ENCODE data around the gene NEK10. TPM values are rescaled to one million over a fixed set of nuclear protein-coding genes. Genes with fewer than 3 reads are reported as not detected.

NEK10 gene
- total and polyA plus RNA-seq, 2 donors (not counting 1 experiment from before 2014, with no cell fraction given), result 0.49 to 0.55 TPM

GRCh38 chr3:27171113-27171512, 198.1 kb downstream of the NEK10 start:
- DNase-seq (peak; percentile 7), ATAC-seq (ENCODE audit: low read depth) (peak; percentile 21)
- H4K20me1 ChIP-seq (ENCODE audit: control insufficient read depth, insufficient read depth, low read length, poor library complexity, severe bottlenecking), result no peaks in the 10 kb centered on the region
- Mint-ChIP-seq H3K27ac (no peak overlapping the region), H3K4me1 (peaks cover 6% of the 10 kb centered on the region), H3K9me3 (ENCODE audit: insufficient read depth) (no peaks in the 10 kb centered on the region), H3K4me3 (no peak overlapping the region), H3K27me3 (no peaks in the 10 kb centered on the region)
- H3K79me2 ChIP-seq (ENCODE audit: control insufficient read depth, insufficient read depth, low read length), result no peaks in the 10 kb centered on the region
- intact Hi-C loops (cut with micrococcal nuclease), result no loop called here
- H2AFZ ChIP-seq (ENCODE audit: insufficient read depth, low read depth, low read length, poor library complexity, severe bottlenecking), result no peak overlapping the region
- H3K27ac ChIP-seq (ENCODE audit: low read length in 2 of 2), result no peak overlapping the region
- H3K4me2 ChIP-seq (replicated peaks; ENCODE audit: low read depth, low read length, poor library complexity, severe bottlenecking), result no peak overlapping the region
- no peaks in the 10 kb centered on the region for H3K27me3 ChIP-seq (replicated peaks in 1 of 4; ENCODE audit: control extremely low read depth in 1 of 4, control insufficient read depth in 3 of 4, insufficient read depth in 4 of 4, low read length in 3 of 4)
- TF ChIP-seq CTCF (IDR thresholded peaks at IDR 0.05), result no peak
- no peak overlapping the region for H3K9ac ChIP-seq (ENCODE audit: low read length)
- H3K4me3 ChIP-seq (ENCODE audit: control extremely low read depth in 1 of 5, extremely low read depth in 1 of 5, insufficient read depth in 1 of 5, low read depth in 2 of 5, low read length in 4 of 5), result no peak overlapping the region
- ChIA-PET POLR2A (no interaction called here), CTCF (no interaction called here)
- H3K36me3 ChIP-seq (replicated peaks in 1 of 2; ENCODE audit: control extremely low read depth in 1 of 2, control insufficient read depth in 1 of 2, extremely low read depth in 1 of 2, insufficient read depth in 2 of 2, low read length in 1 of 2), result no peaks in the 10 kb centered on the region
- no peaks in the 10 kb centered on the region for H3K9me3 ChIP-seq (ENCODE audit: control extremely low read depth in 1 of 3, control insufficient read depth in 2 of 3, insufficient read depth in 1 of 3, low read length in 2 of 3)
- WGBS (ENCODE audit: insufficient coverage), result 80% methylated on average over 1 of the region's 2 CpGs
- no peaks in the 10 kb centered on the region for H3K4me1 ChIP-seq (ENCODE audit: control insufficient read depth in 2 of 2, insufficient read depth in 2 of 2, low read length in 2 of 2)

- TF ChIP-seq EZH2 (IDR thresholded peaks at IDR 0.05; ENCODE audit: borderline replicate concordance, insufficient read depth, low read depth, low read length, poor library complexity, severe bottlenecking) (no peak), CTCF (IDR thresholded peaks at IDR 0.05) (no peak)
- Histone ChIP-seq H3K27me3 (replicated peaks in 1 of 4; ENCODE audit: control extremely low read depth in 1 of 4, control insufficient read depth in 3 of 4, insufficient read depth in 4 of 4, low read length in 3 of 4) (no peaks in the 10 kb centered on the region), H3K9me3 (ENCODE audit: control extremely low read depth in 1 of 3, control insufficient read depth in 2 of 3, insufficient read depth in 1 of 3, low read length in 2 of 3) (no peaks in the 10 kb centered on the region), H4K20me1 (ENCODE audit: control insufficient read depth, insufficient read depth, low read length, poor library complexity, severe bottlenecking) (no peaks in the 10 kb centered on the region), H3K9ac (ENCODE audit: low read length) (no peak overlapping the region), H3K4me3 (ENCODE audit: control extremely low read depth in 1 of 5, extremely low read depth in 1 of 5, insufficient read depth in 1 of 5, low read depth in 2 of 5, low read length in 4 of 5) (no peak overlapping the region), H3K27ac (ENCODE audit: low read length in 2 of 2) (no peak overlapping the region), H3K4me1 (ENCODE audit: control insufficient read depth in 2 of 2, insufficient read depth in 2 of 2, low read length in 2 of 2) (no peaks in the 10 kb centered on the region), H3K4me2 (replicated peaks; ENCODE audit: low read depth, low read length, poor library complexity, severe bottlenecking) (no peak overlapping the region), H2AFZ (ENCODE audit: insufficient read depth, low read depth, low read length, poor library complexity, severe bottlenecking) (no peak overlapping the region), H3K36me3 (replicated peaks in 1 of 2; ENCODE audit: control extremely low read depth in 1 of 2, control insufficient read depth in 1 of 2, extremely low read depth in 1 of 2, insufficient read depth in 2 of 2, low read length in 1 of 2) (no peaks in the 10 kb centered on the region), H3K79me2 (ENCODE audit: control insufficient read depth, insufficient read depth, low read length) (no peaks in the 10 kb centered on the region)
- no peak for ATAC-seq (ENCODE audit: low read depth)
- CTCF ChIA-PET, result no interaction called here
- Mint-ChIP-seq H3K9me3 (ENCODE audit: insufficient read depth) (no peaks in the 10 kb centered on the region), H3K27ac (no peak overlapping the region), H3K4me1 (peaks cover 6% of the 10 kb centered on the region), H3K4me3 (no peak overlapping the region), H3K27me3 (no peaks in the 10 kb centered on the region)
- WGBS (ENCODE audit: insufficient coverage), result 100% methylated on average over 1 of the region's 3 CpGs
- POLR2A ChIA-PET, result no interaction called here
- DNase-seq, result no peak
- intact Hi-C loops (cut with micrococcal nuclease), result no loop called here
Observed at GRCh38 chr3:27166888-27167287, 202.3 kb downstream of the NEK10 start.

All from B cell (primary cell).